Neural crest cell (in vitro differentiated cells): ENCODE data around the gene FUT8. TPM values are rescaled to one million over a fixed set of nuclear protein-coding genes. Genes with fewer than 3 reads are reported as not detected.

Source experiments
- DNase-seq: peaks from one replicate; pipeline ENCODE4 v3.0.0; 2021; ENCODE audit warnings: low read depth, mixed read lengths, low spot score
- H3K27ac Mint-ChIP-seq: one replicate; pipeline ENCODE4 v1.8.0; 2021; ENCODE audit warnings: mild to moderate bottlenecking, mixed read lengths; ENCODE audit not compliant: unreplicated experiment
- H3K27me3 Mint-ChIP-seq: 2 replicates; pipeline ENCODE4 v1.8.0; 2021; ENCODE audit warnings: low read depth, mild to moderate bottlenecking, mixed read lengths
- H3K36me3 Mint-ChIP-seq: 2 replicates; pipeline ENCODE4 v1.8.0; 2021; ENCODE audit warnings: low read depth, mild to moderate bottlenecking, mixed read lengths
- H3K4me1 Mint-ChIP-seq: 2 replicates; pipeline ENCODE4 v1.8.0; 2021; ENCODE audit warnings: mixed read lengths
- H3K4me3 Mint-ChIP-seq: one replicate; pipeline ENCODE4 v1.8.0; 2021; ENCODE audit warnings: mild to moderate bottlenecking, mixed read lengths
- H3K9me3 Mint-ChIP-seq: 2 replicates; pipeline ENCODE4 v1.8.0; 2021; ENCODE audit warnings: mixed read lengths
- CTCF ChIP-seq: fragments of 200-600 bp; sonication (generic); conservative IDR thresholded peaks from 2 replicates; pipeline ENCODE4 v1.5.0; 2021; ENCODE audit warnings: antibody characterized with exemption, mild to moderate bottlenecking
- total RNA-seq: library from RNA; stranded (reverse); gene quantifications from 2 replicates; pipeline ENCODE4 v1.2.1, GENCODE V29; 2021

Gene FUT8
- total RNA-seq, 1 donor from 2014 or later = 67.2 TPM

- Mint-ChIP-seq H3K27me3 (no peaks in the 10 kb centered on the region), H3K4me1 (peaks cover 3% of the 10 kb centered on the region), H3K36me3 (peaks cover 15% of the 10 kb centered on the region), H3K9me3 (no peaks in the 10 kb centered on the region), H3K4me3 (no peak overlapping the region), H3K27ac (no peak overlapping the region)
- DNase-seq = no peak
- no peak for TF ChIP-seq CTCF
Observed at GRCh38 chr14:65650826-65651225, 238.3 kb downstream of the FUT8 start.

DNA sequence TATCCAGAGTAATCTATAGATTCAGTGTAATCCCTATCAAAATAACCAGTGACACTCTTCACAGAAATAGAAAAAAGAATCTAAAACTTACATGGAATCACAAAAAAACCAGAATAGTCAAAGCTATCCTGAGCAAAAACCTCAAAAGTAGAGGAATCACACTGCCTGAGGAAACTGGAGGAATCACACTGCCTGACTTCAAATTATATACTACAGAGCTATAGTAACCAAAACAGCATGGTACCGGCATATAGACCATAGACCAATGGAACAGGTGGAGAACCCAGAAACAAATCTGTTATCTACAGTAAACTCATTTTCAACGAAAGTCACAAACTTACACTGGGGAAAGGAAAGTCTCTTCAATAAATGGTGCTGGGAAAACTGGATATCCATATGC lies 244.0 kb downstream of the FUT8 start:
- H3K9me3 Mint-ChIP-seq = peaks cover 10% of the 10 kb centered on the region
- no peak overlapping the region for H3K27ac Mint-ChIP-seq
- no peaks in the 10 kb centered on the region for H3K4me1 Mint-ChIP-seq
- DNase-seq = no peak
- peaks cover 24% of the 10 kb centered on the region for H3K36me3 Mint-ChIP-seq
- H3K4me3 Mint-ChIP-seq = no peak overlapping the region
- TF ChIP-seq CTCF = no peak
- no peaks in the 10 kb centered on the region for H3K27me3 Mint-ChIP-seq

GRCh38 chr14:65658202-65658601 lies 245.7 kb downstream of the FUT8 start:
- H3K27ac Mint-ChIP-seq = no peak overlapping the region
- no peak for DNase-seq
- H3K27me3 Mint-ChIP-seq = no peaks in the 10 kb centered on the region
- no peak for TF ChIP-seq CTCF
- H3K4me3 Mint-ChIP-seq = no peak overlapping the region
- H3K4me1 Mint-ChIP-seq = no peaks in the 10 kb centered on the region
- H3K9me3 Mint-ChIP-seq = peaks cover 10% of the 10 kb centered on the region
- H3K36me3 Mint-ChIP-seq = peaks cover 17% of the 10 kb centered on the region

DNA sequence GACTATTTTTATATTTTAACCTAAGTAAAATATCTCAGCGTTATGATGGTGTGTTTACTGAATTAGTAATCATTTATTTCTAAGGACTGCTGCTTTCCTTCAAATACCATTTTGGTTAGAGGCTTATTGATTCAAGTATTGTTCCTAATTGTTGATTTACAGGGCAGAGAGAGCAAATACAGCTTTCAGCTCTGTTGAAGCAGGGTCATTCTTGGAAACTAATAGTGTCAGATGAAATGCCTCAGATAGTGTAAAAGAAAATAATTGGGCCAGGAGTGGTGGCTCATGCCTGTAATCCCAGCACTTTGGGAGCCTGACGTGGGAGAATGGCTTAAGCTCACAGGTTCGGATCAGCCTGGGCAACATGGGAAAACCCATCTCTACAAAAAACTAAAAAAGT lies 249.3 kb downstream of the FUT8 start:
- Mint-ChIP-seq H3K36me3 (peaks cover 5% of the 10 kb centered on the region), H3K27me3 (no peaks in the 10 kb centered on the region), H3K27ac (no peak overlapping the region), H3K9me3 (peaks cover 7% of the 10 kb centered on the region), H3K4me1 (peaks cover 9% of the 10 kb centered on the region), H3K4me3 (no peak overlapping the region)
- TF ChIP-seq CTCF = no peak
- no peak for DNase-seq

- Mint-ChIP-seq H3K4me3 (no peak overlapping the region), H3K27ac (no peak overlapping the region), H3K9me3 (no peaks in the 10 kb centered on the region), H3K4me1 (peaks cover 9% of the 10 kb centered on the region), H3K36me3 (no peaks in the 10 kb centered on the region), H3K27me3 (no peaks in the 10 kb centered on the region)
- TF ChIP-seq CTCF = no peak
- no peak for DNase-seq
Observed at GRCh38 chr14:65664436-65664835, 251.9 kb downstream of the FUT8 start.
